ENCODE measurements around the gene GRAP.

Gene GRAP

DNA sequence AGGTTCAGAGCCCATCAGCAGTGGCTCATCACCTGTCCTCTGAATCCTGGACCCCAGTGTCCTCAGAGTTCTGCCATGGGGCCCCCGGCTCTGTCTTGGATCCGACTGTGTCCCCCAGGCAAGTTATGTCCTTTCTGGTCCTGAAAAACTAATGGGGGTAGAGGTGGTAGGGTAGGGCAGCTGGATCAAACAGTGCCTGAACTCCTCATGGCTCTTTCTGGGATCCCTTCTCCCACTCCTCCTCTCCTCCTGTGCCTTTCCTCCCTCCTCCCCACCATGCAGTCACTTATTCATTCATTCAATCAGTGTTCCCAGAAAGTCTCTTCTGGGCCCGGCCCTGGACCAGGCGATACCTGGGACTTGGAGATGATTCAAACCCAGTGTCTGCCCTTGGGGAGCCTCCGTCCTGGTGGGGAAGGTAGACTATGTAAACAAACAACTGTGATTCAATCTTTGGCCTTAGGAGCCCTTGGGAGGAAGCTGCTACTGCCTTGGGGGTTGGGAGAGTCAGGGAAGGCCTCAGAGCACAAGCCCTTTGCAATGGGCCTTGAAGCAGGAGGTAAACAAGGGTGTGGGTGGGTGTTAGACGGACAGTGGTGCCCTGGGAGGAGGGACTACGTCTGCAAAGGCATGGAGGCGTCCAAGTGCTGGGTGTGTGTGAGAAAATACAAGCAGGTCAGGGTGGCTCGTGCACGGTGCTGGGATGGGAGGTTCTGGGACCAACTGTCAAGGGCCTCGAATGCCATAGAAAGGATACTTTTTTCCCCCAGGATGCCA, 35.8 kb downstream of the GRAP start:
- DNase-seq (ENCODE audit: low read depth) = no peak
- TF ChIP-seq, protein P1, sequence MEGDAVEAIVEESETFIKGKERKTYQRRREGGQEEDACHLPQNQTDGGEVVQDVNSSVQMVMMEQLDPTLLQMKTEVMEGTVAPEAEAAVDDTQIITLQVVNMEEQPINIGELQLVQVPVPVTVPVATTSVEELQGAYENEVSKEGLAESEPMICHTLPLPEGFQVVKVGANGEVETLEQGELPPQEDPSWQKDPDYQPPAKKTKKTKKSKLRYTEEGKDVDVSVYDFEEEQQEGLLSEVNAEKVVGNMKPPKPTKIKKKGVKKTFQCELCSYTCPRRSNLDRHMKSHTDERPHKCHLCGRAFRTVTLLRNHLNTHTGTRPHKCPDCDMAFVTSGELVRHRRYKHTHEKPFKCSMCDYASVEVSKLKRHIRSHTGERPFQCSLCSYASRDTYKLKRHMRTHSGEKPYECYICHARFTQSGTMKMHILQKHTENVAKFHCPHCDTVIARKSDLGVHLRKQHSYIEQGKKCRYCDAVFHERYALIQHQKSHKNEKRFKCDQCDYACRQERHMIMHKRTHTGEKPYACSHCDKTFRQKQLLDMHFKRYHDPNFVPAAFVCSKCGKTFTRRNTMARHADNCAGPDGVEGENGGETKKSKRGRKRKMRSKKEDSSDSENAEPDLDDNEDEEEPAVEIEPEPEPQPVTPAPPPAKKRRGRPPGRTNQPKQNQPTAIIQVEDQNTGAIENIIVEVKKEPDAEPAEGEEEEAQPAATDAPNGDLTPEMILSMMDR (IDR thresholded peaks at IDR 0.05; ENCODE audit: low read depth, low read length, missing control alignments) = no peak
- no peak overlapping the region for H3K4me3 ChIP-seq (ENCODE audit: low read depth, low read length)

DNA sequence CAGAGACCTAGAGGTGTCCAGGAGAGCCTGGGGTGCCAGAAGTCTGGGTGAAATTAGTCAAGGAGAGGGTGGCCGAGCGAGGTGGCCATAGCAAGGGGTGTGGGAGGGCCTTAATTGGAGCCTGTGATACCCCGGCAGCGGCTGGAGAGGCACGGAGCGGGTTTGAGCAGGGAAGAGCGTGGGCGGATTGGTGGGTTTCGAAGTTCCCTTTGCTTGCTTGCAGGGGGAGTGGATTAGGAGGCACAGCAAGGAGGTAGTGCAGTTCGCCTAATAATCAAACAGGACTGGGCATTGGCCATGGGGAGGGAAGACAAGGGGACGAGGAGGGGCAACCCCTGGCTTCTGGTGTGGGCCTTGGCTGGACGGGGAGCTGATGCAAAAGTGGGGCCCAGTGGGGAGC, 36.8 kb downstream of the GRAP start:
- TF ChIP-seq, protein P1 (IDR thresholded peaks at IDR 0.05; ENCODE audit: low read depth, low read length, missing control alignments) = no peak
- no peak overlapping the region for H3K4me3 ChIP-seq (ENCODE audit: low read depth, low read length)
- DNase-seq (ENCODE audit: low read depth) = no peak

DNA sequence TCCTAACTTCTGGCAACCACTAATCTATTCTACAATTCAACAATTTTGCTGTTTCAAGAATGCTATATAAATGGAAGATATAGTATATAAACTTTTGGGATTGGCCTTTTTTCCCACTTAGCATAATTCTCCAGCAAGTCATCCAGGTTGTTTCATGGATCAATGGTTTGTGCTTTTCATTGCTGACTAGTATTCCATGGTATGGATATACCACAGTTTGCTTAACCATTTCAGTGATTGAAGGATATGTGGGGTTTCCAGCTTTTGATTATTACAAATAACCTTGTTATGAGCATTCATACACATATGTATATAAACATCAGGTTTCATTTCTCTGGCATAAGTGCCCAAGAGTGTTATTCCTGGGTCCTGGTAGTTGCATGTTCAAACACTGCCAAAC, 40.1 kb downstream of the GRAP start:
- TF ChIP-seq, protein P1 (IDR thresholded peaks at IDR 0.05; ENCODE audit: low read depth, low read length, missing control alignments) = no peak
- DNase-seq (ENCODE audit: low read depth) = no peak
- no peak overlapping the region for H3K4me3 ChIP-seq (ENCODE audit: low read depth, low read length)

DNA sequence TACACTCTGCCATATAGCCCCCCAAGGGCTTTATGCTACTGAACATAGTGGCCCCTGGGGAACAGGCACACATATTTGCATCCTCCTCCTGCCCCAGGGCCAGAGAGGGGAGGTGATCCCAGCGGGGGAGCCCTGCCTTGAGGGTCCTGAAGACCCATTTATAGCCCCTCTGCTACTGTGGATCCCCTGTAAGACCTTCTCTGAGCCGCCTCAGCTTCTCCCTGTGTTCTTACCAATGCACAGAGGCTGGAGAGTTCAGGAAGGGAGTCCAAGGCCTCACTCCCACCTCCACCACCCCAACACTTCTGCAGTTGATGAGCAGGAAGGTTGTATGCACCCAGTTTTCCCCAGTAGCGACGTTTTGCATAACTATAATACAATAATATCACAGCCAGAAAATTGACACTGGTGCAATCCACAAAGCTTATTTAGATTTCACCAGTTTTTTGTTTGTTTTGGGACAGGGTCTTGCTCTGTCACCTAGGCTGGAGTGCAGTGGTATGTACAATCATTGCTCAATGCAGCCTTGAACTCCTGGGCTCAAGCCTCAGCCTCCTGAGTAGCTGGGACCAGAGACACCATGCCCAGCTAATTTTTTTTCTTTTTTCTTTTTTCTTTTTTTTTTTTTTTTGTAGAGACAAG, 40.8 kb downstream of the GRAP start:
- no peak for DNase-seq (ENCODE audit: low read depth)
- H3K4me3 ChIP-seq (ENCODE audit: low read depth, low read length) = no peak overlapping the region
- TF ChIP-seq, protein P1 (IDR thresholded peaks at IDR 0.05; ENCODE audit: low read depth, low read length, missing control alignments) = no peak

DNA sequence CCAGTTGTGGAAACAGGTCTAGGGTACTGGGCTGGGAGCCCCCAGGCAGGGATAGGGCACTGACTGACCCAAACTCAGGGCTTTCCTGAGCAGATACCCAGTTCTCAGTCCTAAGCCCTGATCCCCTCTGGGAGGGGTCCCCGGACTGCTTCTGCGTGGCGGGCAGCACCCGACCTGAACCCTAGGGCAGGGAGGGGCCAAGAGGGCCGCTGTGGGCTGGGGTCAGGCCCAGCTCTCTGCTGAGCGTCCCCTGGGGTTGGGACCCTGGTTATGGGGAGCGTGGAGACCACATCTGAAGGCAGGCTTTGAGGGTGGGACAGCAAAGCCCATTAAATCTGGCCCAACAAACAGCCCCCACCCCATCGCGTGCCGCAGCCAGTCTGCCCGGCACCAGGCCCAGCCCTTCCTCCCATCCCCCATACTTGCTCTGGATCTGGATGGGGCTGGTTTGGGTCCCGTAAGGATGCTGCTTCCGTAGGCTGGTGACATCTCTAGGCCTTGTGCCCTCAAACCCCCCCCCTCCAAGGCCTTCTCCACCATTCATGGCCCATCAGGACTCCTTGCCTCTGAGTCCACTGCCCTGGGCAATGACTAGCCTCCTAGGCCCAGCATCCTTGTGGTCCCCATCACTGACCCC, 41.5 kb downstream of the GRAP start:
- DNase-seq (ENCODE audit: low read depth) = no peak
- TF ChIP-seq, protein P1 (IDR thresholded peaks at IDR 0.05; ENCODE audit: low read depth, low read length, missing control alignments) = no peak
- peak overlapping the region; percentile 59 for H3K4me3 ChIP-seq (ENCODE audit: low read depth, low read length)

DNA sequence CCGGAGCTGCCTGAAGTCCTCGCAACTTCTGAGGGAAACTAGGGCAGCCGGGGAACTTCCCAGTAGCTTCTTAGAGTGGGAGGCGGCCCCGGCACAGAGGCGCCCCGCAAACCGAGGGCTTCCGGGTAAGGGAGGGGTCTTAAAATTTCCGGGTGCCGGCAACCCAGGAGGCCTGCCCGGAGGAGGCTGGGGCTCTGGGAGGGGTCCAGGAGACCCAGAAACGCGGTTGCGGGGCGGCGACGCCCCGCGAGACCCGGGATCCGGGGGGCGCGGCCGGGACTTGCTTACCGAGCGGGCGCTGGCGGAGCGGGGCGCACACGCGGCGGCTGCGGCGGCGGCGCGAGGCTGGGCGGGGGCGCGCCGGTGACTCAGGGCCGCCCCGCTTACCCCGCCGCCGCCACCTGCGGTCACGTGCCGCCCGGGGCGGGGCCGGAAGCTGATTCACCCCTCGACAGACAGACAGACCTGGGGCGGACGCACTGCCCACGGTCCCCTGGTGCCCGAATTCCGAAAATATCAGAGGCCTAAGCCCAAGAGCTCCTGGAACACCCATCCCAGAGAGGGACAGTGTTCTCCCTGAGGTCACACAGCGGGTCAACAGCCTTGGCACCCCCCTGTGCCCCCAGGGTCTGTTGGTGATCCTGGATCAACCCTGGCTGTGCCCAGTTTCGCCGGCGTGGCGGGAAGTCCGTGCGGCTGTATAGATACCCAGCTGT, 42.2 kb downstream of the GRAP start, which contains the start of gene FAM83G:
Gene FAM83G, minus strand, starts transcription at position 344 of the 716 bp plus-strand sequence. CDS start 723 bp downstream, outside the sequence.
- peak; percentile 37 for DNase-seq (ENCODE audit: low read depth)
- TF ChIP-seq, protein P1 (IDR thresholded peaks at IDR 0.05; ENCODE audit: low read depth, low read length, missing control alignments) = no peak
- H3K4me3 ChIP-seq (ENCODE audit: low read depth, low read length) = peak within 1 kb of the TSS; percentile 59
